ENCODE results near the gene CNTNAP4. TPM values are rescaled to one million over a fixed set of nuclear protein-coding genes. Genes with fewer than 3 reads are reported as not detected.

Gene CNTNAP4
- total and polyA plus RNA-seq, 2 of the 13 experiments (the other 11 are each of a cell fraction or from before 2014, with no cell fraction given), result not detected

DNA sequence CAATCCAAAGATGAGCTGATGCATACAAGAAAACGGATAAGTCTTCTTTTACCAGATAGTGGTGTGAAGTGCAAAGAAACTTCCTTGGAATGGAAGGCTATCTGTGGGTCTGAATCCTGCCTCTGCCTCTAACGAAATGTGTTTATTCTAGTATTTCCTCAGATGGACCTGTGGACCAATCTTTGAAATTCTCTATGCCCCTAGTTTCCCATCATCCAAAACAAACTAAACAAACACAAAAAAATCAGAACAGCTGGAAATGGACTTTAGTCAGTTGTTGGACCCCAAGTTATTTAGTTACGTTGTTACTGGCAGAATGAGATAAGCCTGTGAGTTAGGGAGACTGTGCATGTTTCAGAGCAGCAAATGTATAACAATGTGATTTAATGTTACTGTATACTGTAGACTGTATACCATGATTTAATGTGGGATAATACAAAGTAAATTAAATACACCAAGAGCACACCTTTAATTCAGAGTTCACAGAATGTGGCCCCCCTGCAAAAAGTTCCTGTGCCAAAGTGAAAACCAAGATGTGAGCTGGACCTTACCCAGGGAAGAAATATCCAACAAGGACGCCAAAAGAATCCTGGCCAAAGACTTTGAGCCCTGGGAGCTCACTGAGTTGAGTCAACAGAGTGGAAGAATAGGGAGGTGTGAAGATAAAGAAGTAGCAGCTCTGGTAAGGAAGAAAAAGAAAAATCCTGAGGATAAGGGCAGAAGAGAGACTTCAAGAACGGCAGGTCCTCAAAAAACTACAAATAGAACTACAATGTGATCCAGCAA, 255.2 kb downstream of the CNTNAP4 start (continued):
- TF ChIP-seq, protein P1, sequence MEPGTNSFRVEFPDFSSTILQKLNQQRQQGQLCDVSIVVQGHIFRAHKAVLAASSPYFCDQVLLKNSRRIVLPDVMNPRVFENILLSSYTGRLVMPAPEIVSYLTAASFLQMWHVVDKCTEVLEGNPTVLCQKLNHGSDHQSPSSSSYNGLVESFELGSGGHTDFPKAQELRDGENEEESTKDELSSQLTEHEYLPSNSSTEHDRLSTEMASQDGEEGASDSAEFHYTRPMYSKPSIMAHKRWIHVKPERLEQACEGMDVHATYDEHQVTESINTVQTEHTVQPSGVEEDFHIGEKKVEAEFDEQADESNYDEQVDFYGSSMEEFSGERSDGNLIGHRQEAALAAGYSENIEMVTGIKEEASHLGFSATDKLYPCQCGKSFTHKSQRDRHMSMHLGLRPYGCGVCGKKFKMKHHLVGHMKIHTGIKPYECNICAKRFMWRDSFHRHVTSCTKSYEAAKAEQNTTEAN (CRISPR knock-in tag; conservative IDR thresholded peaks at IDR 0.05), result 0 out of 2 replicates have a peak, but pooled peaks have one; percentile 5
- TF ChIP-seq SOX6 (IDR thresholded peaks at IDR 0.05) (no peak), SOX6 (CRISPR knock-in tag; IDR thresholded peaks at IDR 0.05) (peak; percentile 73), PHF5A (CRISPR knock-in tag; IDR thresholded peaks at IDR 0.05; ENCODE audit: low read depth, unreplicated experiment) (no peak), MBNL3 (CRISPR knock-in tag; conservative IDR thresholded peaks at IDR 0.05) (no peak), ZNF660 (CRISPR knock-in tag; IDR thresholded peaks at IDR 0.05; ENCODE audit: borderline replicate concordance, low read depth) (no peak), LCORL (IDR thresholded peaks at IDR 0.05) (no peak), LCORL (CRISPR knock-in tag; IDR thresholded peaks at IDR 0.05) (peak; percentile 59; the same call in 1 of the 2 replicates), ZFP41 (CRISPR knock-in tag; IDR thresholded peaks at IDR 0.05; ENCODE audit: borderline replicate concordance) (no peak), POGZ (CRISPR knock-in tag; IDR thresholded peaks at IDR 0.05) (peak; percentile 59), ZSCAN25 (CRISPR knock-in tag; IDR thresholded peaks at IDR 0.05) (no peak), NFE2L2 (IDR thresholded peaks at IDR 0.05; ENCODE audit: low read length) (no peak), ELF4 (CRISPR knock-in tag; IDR thresholded peaks at IDR 0.05; ENCODE audit: borderline replicate concordance) (no peak), FOXP1 (IDR thresholded peaks at IDR 0.05) (no peak), FOXP1 (CRISPR knock-in tag; IDR thresholded peaks at IDR 0.05) (peak; percentile 46; the same call in 1 of the 2 replicates), PLRG1 (conservative IDR thresholded peaks at IDR 0.05) (no peak), YY1 (IDR thresholded peaks at IDR 0.05; ENCODE audit: insufficient read depth, insufficient replicate concordance, low read depth, low read length) (no peak), ZNF616 (CRISPR knock-in tag; IDR thresholded peaks at IDR 0.05; ENCODE audit: low read depth) (no peak), TCF12 (IDR thresholded peaks at IDR 0.05) (no peak), TCF12 (CRISPR knock-in tag; IDR thresholded peaks at IDR 0.05) (no peak), REPIN1 (CRISPR knock-in tag; IDR thresholded peaks at IDR 0.05; ENCODE audit: borderline replicate concordance, low read depth) (no peak)
- TF ChIP-seq, protein P2, sequence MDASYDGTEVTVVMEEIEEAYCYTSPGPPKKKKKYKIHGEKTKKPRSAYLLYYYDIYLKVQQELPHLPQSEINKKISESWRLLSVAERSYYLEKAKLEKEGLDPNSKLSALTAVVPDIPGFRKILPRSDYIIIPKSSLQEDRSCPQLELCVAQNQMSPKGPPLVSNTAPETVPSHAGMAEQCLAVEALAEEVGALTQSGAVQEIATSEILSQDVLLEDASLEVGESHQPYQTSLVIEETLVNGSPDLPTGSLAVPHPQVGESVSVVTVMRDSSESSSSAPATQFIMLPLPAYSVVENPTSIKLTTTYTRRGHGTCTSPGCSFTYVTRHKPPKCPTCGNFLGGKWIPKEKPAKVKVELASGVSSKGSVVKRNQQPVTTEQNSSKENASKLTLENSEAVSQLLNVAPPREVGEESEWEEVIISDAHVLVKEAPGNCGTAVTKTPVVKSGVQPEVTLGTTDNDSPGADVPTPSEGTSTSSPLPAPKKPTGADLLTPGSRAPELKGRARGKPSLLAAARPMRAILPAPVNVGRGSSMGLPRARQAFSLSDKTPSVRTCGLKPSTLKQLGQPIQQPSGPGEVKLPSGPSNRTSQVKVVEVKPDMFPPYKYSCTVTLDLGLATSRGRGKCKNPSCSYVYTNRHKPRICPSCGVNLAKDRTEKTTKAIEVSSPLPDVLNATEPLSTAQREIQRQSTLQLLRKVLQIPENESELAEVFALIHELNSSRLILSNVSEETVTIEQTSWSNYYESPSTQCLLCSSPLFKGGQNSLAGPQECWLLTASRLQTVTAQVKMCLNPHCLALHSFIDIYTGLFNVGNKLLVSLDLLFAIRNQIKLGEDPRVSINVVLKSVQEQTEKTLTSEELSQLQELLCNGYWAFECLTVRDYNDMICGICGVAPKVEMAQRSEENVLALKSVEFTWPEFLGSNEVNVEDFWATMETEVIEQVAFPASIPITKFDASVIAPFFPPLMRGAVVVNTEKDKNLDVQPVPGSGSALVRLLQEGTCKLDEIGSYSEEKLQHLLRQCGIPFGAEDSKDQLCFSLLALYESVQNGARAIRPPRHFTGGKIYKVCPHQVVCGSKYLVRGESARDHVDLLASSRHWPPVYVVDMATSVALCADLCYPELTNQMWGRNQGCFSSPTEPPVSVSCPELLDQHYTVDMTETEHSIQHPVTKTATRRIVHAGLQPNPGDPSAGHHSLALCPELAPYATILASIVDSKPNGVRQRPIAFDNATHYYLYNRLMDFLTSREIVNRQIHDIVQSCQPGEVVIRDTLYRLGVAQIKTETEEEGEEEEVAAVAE (CRISPR knock-in tag; IDR thresholded peaks at IDR 0.05; ENCODE audit: borderline replicate concordance), result no peak

Data from HepG2 (cell line).